Measurements from ENCODE around the gene CCNJL.
A peak's percentile ranks its signal among the peaks of the same experiment; 100 is the strongest.
"Not testable (repeated sequence)": the region's sequence is repeated elsewhere in the genome, so short reads cannot be mapped to it uniquely, and the experiment has no call there.

CCNJL gene

DNA sequence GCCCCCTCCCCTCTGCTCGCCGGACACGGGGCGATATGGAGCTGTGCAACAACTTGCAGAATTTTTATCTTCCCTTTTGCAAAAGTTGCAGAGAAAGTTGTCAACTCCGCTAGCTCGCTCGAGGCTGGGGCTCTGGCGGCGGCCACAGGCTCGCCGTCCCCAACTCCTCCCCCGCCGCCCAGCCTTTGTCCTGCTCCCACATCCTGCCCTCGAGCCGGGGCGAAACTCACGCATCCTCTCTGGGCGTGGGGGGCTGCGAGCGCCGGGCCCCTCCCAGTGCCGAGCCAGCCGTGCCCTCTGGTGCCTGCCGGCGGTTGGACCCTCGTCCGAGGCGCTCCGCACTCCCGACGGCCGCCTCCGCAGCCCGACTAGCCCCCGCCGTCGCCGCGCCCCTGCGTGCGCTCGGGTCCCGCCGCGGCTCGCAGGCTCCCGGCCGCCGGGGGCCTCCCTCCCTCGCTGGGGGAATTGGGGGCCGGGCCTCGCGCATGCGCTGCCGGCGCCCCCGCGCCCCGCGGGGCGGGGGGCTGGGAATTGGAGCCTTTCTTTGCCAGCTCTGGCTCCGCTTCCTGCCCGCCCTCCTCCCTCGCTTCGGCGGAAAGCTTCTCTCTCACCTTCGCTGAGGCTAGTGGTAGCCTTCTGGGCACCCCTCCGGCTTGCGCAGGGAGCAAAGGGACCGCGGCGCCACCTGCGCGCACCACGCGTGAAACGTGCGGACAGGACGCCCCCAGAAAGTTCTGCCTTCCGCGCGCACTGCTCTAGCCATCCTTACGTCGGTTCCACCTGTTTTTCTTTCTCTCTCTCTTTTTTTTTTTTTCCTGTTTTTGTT, at the start of gene CCNJL:
Gene CCNJL (minus strand): TSS at position 431 of the 826 bp plus-strand sequence. CDS start 641 bp downstream, outside the sequence.
- DNase-seq = no peak

GRCh38 chr5:160361624-160362228, 49.4 kb upstream of the CCNJL start:
- DNase-seq = no peak

- DNase-seq = no peak
Measured at GRCh38 chr5:160360310-160360709, 47.9 kb upstream of the CCNJL start.

DNA sequence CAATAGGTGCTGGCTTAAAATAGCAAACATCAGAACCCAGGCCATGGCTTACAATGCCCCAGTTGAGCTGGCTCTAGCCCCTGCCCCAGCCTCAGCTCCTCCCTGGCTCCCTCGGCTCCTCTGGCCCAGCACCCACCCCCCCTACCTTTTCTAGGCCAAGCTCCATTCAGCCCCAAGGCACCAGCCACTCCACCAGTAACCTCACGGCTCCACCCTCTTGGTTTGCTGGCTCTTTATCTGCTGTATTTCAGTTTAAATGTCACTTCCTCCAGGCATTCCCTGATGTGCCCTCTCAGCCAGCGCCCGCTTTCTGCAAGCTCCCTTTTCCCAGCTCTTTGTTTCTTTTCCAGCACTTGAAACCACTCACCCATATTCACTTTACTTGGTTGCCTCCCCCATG, 47.5 kb upstream of the CCNJL start:
- DNase-seq = no peak

DNA sequence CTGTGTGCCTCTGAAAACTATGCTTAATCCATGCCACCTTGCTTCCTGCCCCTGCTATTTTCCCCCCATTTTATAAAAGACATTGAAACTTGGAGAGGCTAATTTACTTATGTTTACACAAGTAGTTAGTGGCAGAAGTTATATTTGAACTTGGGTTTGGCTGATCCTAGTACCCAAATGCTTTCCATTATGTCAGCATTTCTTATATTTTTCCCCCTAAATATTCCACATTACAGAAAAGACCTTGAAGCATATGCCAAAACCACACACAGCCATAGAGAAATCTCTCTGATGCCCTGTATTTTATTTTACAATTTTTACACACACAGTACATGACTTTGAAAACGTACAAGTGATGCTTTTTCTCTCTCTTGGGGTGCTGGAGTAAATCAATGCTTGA, 46.9 kb upstream of the CCNJL start:
- DNase-seq = no peak

GRCh38 chr5:160357861-160358411, 45.6 kb upstream of the CCNJL start:
- DNase-seq = no peak

GRCh38 chr5:160357394-160357793, 45.0 kb upstream of the CCNJL start:
- DNase-seq = no peak

DNA sequence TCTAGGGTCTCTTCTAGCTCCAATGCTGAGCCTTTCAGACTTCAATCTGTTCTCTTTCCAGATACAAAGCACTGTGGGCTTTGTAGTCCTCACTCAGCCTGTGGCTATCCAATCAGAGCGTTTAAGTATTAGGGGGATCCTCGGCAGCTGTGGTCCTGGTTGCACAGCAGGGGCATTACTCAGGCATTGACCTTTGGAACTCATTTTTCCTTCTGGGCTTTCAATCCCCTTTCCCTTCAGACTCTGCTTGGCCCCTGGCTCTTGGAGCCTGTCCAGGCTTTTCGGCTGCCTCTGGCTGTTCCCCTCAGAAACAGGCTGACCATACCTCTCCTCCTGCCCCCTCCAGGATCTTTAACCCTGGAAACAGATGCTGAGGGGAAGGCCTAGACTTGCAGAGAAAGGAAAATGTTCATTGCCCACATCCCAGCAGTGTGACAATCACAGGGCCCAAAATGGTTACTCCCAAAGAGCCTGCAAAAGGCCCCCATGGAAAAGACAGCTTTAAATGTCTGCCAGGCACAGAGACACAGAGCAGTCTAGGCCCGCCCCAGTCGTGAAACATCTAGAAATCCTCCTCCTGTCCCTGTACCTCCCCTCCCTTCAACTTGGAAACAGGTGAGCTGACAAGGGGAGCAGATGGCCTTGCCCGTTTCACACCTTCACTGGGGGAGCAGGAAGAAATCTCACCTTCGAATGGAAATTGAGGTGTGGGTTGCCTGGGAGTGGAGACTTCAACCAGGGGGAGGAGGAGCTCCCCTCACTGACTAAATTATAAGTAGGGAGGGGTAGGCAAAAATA, 44.4 kb upstream of the CCNJL start:
- no peak for DNase-seq

DNA sequence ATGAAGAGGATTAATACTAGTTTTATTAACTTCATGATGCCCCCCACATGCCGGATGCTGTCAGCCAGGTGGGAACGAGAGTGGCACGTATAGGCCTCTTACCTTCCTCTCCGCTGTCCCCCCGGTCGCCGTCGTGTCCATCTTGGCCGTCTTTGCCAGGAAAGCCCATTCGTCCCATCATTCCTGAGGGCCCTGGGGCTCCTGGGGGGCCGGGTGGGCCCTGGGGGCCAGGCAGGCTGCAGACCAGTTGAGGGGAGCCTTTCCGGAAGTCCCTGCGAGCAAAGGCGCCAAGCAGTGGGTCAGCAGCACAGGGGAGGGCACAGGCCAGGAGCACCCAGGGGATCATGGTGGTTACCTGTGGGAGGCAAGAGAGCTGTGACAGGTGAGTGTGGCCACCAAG, 42.3 kb upstream of the CCNJL start:
- no peak for DNase-seq

DNA sequence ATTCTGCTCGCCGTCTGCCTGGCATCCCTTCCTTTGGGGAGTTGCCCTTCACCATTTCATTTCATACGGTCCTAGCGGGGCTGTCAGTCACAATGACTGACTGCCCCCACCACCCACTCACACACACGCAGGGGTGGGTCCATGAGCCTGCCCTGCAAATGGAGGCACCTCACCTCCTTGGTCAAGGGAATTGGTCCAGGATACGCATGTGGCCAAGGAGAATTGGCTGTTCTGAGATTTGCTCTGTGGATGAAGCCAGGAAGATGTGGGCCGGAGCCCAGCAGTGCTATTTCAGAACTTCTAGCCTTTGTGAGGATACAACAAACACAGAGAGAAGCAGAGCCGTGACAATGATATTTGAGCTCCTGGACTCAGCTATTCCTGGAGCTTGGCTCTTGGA, 41.0 kb upstream of the CCNJL start:
- no peak for DNase-seq

DNA sequence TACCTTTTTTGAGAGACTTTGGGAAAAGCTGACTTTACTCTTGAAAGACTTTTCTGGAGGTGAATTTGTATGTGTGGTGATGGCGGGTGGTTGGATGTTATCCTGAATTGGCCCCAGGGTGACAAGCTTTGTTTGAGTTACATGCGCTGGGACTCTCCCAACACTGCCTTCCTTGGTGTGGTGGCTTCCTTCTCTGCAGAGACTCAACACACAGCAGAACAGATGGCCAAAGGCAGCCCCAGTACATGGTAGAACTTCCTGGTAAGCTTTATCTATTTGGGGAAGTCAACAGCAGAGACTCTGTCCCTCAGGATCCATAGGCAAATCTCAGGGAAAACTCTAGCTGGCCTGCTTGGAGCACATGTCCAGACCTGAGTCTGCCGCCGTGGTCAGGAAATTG, 39.9 kb upstream of the CCNJL start:
- no peak for DNase-seq

DNA sequence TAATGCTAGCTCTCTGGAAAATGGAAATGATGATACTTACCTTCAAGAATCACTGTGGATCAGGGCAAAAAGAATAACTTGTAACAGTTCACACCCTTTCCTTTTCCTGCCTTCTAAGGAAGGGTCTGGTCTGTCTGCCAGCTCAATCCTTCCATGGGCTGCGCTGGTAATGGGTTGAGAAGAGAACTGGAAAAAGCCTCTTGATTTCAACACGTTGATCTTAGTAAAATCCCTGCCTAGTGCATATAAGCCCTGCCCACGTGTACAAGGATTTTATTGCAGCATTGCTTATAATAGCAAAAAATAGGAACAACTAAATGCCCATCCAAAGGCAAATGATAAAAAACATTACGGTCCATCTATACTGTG, 37.6 kb upstream of the CCNJL start:
- DNase-seq = no peak

- DNase-seq = no peak
Measured at GRCh38 chr5:160349249-160349934, 37.0 kb upstream of the CCNJL start.

DNA sequence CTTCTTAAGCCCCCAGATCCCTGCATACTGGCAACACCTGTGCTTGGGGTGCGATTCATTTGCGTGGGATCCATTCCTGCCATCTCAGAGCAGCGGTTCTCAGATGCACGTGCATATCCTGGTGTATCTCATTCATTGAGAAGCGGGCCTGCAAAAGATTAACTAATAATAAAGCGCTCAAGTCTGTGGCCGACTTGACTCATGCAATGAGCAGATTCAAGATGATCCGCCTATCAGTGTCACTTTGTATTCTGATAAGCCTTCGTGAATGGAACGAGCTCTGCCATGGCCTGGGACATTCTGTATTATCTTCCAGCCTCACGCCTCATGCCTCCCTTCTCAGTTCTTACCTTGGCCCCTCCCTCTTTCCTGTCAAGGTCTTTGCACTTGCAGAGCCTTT, 35.7 kb upstream of the CCNJL start:
- DNase-seq = no peak

- no peak for DNase-seq
Measured at GRCh38 chr5:160347448-160347847, 35.1 kb upstream of the CCNJL start.

- no peak for DNase-seq
Measured at GRCh38 chr5:160342413-160342941, 30.1 kb upstream of the CCNJL start.

DNA sequence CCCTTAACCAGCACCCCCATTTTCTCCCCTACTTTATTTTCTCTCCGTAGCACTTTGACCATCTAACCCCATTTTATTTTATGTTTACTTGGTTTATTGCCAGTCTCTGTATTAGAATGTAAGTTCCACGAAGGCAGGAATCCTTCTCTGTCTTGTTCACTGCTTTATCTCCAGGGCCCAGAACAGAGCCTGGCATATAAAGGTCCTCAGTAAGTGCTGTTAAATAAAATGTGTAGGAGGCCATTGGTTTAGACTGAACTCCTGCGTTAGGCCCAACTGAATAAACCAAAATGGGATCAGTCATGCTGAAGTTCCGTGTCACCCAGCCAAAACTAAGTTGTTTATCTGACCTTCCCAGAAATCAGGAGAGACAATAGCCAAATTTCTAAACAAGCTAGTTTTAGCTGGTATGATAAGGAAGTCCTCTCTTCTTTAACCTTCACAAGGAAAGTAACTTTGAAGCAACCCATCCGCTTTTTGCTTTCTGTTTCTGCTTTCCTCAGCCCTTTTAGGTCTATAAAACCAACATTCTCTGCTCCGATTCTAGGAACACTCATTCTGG, 29.0 kb upstream of the CCNJL start:
- DNase-seq = no peak

DNA sequence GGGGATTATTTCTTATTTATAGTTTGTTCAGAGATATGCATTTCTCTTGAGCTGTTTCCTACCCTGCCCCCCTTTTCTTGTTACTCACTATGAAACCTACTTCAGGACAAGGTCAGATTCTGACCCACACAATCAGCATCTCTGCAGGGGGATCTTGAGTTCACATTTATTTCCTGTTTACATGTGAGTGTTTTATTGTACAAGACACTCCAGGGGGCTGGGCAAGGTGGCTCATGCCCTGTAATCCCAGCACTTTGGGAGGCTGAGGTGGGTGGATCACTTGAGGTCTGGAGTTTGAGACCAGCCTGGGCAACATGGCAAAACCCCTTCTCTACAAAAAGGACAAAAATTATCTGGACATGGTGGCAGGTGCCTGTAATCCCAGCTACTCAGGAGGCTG, 28.1 kb upstream of the CCNJL start:
- not testable (repeated sequence) for DNase-seq

GRCh38 chr5:160339406-160340130, 27.2 kb upstream of the CCNJL start:
- no peak for DNase-seq

DNA sequence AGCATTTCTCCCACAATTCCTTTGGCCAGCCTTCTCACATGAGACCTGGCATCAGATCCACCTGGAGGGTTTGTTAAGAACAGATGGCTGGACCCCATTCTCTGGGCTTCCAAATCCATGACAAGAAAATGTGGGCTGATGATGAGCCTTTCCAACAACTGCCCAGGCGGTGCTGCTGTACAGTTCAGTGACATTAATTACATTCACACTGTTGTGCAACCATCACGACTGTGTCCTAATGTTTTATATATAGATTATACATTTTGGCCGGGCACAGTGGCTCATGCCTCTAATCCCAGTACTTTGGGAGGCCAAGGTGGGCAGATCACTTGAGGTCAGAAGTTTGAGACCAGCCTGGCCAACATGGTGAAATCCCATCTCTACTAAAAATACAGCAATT, 22.4 kb upstream of the CCNJL start:
- not testable (repeated sequence) for DNase-seq

DNA sequence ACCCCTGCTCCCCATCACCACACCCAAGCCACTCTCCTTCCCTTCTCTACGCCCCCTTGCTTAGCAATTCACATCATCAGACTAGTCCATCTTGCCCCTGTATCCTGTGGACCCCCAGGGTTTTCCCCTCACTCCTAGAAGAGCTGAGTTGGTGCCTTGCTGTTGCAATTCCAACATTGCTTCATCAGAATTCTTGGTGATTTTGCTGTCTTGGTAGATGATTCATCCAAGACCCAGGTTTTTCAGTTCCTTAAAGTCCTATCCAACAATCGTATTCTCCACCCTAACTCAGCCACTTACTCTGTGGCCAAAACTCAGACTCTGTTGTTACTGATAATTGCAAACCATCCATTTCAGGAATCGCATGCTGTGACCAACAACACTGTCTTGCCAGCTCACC, 21.4 kb upstream of the CCNJL start:
- peak; percentile 1 for DNase-seq

DNA sequence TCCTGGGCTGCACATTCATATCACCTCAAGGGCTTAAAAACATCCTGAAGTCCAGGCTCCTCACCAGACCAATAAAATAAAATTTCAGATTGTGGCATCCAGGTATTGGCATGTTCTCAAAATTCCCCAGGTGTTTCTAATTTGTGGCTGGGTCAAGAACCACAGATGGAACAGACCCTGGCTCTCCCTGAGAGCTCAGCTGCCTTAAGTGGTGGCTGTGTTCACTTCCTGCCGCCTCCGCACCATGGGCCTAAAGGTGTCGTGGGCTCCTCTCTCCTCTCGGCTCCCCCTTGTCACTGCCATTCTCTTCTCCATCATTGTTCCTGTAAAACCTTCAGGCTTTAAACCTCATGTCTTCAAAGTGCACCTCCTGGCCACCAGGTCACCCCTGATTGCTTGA, 17.8 kb upstream of the CCNJL start:
- DNase-seq = no peak

Measured in CD4-positive, alpha-beta T cell treated with Interleukin-17A for 1 hour (primary cell).